ENCODE results near the gene GNG4.
"Not testable (repeated sequence)": the region's sequence is repeated elsewhere in the genome, so short reads cannot be mapped to it uniquely, and the experiment has no call there.

GNG4 gene

DNA sequence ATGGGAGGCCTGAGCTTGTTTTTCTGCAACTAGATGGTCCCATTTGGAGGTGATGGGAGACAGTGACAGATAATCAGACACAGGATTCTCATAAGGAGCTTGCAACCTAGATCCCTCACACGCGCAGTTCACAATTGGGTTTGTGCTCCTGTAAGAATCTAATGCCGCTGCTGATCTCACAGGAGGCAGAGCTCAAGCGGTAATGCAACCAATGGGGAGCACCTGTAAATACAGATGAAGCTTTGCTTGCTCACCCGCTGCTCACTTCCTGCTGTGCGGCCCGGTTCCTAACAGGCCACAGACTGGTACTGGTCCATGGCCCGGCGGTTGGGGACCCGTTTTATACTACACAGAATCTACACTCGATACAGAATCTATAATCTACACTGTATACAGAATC is 92.8 kb downstream of the GNG4 start:
- TF ChIP-seq, protein P1, sequence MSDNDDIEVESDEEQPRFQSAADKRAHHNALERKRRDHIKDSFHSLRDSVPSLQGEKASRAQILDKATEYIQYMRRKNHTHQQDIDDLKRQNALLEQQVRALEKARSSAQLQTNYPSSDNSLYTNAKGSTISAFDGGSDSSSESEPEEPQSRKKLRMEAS (IDR thresholded peaks at IDR 0.05; ENCODE audit: low read depth, low read length): no peak
- TF ChIP-seq MYC (IDR thresholded peaks at IDR 0.05; ENCODE audit: low read depth, low read length) (no peak), POLR2A (IDR thresholded peaks at IDR 0.05; ENCODE audit: extremely low read depth, insufficient read length) (no peak)
- TF ChIP-seq, protein P2, sequence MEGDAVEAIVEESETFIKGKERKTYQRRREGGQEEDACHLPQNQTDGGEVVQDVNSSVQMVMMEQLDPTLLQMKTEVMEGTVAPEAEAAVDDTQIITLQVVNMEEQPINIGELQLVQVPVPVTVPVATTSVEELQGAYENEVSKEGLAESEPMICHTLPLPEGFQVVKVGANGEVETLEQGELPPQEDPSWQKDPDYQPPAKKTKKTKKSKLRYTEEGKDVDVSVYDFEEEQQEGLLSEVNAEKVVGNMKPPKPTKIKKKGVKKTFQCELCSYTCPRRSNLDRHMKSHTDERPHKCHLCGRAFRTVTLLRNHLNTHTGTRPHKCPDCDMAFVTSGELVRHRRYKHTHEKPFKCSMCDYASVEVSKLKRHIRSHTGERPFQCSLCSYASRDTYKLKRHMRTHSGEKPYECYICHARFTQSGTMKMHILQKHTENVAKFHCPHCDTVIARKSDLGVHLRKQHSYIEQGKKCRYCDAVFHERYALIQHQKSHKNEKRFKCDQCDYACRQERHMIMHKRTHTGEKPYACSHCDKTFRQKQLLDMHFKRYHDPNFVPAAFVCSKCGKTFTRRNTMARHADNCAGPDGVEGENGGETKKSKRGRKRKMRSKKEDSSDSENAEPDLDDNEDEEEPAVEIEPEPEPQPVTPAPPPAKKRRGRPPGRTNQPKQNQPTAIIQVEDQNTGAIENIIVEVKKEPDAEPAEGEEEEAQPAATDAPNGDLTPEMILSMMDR (IDR thresholded peaks at IDR 0.05; ENCODE audit: low read depth, low read length): no peak
- H3K4me3 ChIP-seq (ENCODE audit: low read depth, low read length): no peak overlapping the region
- no peak for DNase-seq (ENCODE audit: low read depth)

DNA sequence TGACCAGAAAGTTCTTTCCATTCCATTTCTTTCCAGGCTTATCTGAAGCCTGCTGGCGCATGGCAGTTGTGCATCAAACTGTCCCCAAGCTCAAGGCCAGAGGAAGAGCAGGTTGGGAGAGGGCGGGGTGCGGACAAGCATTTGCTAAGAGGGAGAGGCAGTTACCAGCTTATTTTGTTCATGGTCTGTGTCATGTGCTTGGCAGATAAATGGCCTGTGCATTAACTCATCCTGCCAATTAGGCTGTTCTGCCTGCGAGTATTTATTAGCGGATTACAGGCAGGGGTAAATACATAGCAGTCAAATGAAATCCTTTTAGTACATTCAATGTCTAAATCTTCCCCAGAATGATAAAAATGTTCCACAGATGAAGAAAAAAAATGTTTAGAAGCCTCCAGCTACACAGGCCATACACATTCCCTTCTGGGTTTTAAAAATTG is 96.5 kb downstream of the GNG4 start:
- no peak for DNase-seq (ENCODE audit: low read depth)
- no peak overlapping the region for H3K4me3 ChIP-seq (ENCODE audit: low read depth, low read length)
- TF ChIP-seq MYC (IDR thresholded peaks at IDR 0.05; ENCODE audit: low read depth, low read length) (no peak), POLR2A (IDR thresholded peaks at IDR 0.05; ENCODE audit: extremely low read depth, insufficient read length) (no peak)
- TF ChIP-seq, protein P1 (IDR thresholded peaks at IDR 0.05; ENCODE audit: low read depth, low read length): no peak
- TF ChIP-seq, protein P2 (IDR thresholded peaks at IDR 0.05; ENCODE audit: low read depth, low read length): no peak

DNA sequence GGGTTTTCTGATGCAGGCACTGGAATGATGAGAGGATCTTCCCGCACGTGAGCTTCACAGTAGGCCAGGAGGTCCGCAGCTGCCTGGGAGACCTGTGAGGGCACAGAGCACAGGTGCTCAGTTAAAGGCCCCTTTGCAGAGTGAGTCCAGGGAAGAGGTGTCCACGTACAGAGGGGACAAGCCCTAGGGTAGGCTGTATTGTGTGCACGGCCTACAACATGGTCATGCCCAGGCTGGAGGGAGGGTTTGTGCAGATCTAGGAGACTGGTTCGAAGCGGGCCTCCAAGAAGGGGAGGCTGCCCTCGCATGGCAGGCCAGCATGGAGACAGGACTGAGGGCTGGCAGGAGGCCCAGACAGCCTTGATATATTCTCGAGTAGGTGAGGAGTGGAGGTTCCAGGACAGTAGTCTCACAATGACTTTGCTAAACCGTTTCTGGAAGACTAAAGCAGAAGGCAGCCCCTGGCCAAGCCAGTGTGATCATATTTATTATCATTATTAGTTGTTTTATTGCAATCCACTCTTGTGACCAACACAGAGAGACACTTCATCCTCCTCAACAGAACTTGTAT is 97.4 kb downstream of the GNG4 start:
- no peak for DNase-seq (ENCODE audit: low read depth)
- no peak for TF ChIP-seq MYC (IDR thresholded peaks at IDR 0.05; ENCODE audit: low read depth, low read length)
- no peak for TF ChIP-seq POLR2A (IDR thresholded peaks at IDR 0.05; ENCODE audit: extremely low read depth, insufficient read length)
- TF ChIP-seq, protein P2 (IDR thresholded peaks at IDR 0.05; ENCODE audit: low read depth, low read length): no peak
- TF ChIP-seq, protein P1 (IDR thresholded peaks at IDR 0.05; ENCODE audit: low read depth, low read length): no peak
- H3K4me3 ChIP-seq (ENCODE audit: low read depth, low read length): no peak overlapping the region

DNA sequence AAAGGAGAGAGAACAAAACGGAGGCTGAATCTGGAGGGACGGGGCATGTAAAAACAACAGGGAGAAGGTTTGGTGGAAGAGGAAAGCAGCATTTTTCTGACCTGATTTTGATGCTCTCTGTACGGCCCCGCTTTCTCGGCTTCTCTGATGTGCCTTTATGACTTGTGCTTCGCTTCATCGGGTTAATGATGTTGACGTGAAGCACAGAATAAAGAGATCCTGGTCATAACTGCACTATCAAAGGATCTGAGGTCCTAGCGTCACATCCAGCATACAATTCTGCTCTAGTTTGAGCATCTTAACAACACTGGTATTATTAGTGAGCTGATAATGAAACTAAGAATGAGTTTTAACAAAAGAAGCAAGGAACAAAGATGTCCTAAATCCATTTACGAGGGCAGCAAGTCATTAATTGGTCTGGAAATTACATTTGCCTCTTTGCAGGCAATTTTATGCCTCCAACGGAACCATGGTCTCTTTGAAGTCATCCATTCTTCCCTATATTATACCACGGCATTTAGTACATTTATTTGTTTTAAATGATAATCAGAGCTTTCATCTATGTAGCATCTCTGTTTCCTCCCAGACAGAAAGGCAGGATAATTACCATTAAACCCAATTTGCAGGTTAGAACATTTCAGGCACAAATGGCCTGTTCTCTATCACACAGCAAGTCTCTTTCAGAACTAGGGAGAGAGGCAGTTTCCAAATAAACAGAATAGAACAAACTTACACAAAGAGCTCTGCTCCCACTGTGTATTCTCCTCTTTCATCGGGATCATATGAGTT is 100.0 kb downstream of the GNG4 start:
- DNase-seq (ENCODE audit: low read depth): no peak
- TF ChIP-seq POLR2A (IDR thresholded peaks at IDR 0.05; ENCODE audit: extremely low read depth, insufficient read length) (no peak), MYC (IDR thresholded peaks at IDR 0.05; ENCODE audit: low read depth, low read length) (no peak)
- TF ChIP-seq, protein P1 (IDR thresholded peaks at IDR 0.05; ENCODE audit: low read depth, low read length): no peak
- TF ChIP-seq, protein P2 (IDR thresholded peaks at IDR 0.05; ENCODE audit: low read depth, low read length): no peak
- no peak overlapping the region for H3K4me3 ChIP-seq (ENCODE audit: low read depth, low read length)

DNA sequence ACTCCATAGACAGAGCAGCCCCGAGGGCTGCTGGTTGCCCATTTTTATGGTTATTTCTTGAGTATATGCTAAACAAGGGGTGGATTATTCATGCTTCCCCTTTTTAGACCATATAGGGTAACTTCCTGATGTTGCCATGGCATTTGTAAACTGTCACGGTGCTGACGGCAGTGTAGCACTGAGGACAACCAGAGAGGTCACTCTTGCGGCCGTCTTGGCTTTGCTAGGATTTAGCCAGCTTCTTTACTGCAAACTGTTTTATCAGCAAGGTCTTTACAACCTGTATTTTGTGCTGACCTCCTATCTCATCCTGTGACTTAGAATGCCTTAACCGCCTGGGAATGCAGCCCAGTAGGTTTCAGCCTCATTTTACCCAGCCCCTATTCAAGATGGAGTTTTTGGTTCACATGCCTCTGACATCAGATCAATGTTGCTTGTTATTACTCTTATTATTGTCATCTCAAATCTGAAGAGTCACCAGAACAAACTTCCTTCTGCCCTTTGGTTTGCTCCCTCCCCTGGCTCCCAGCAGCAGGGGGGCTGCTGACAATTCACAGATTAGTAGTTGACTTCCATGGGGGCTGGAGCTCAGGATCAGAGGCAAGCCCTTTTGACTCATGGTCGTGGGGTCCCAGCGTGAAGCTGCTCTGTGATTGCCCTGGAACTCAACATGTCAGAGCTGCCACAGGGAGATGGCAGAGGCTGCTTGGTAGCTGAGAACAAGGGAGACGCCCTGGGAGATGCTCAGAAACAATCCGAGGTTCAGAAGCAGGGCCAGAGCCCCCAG is 103.0 kb downstream of the GNG4 start:
- H3K4me3 ChIP-seq (ENCODE audit: low read depth, low read length): not testable (repeated sequence)
- peak; percentile 86 for DNase-seq (ENCODE audit: low read depth)

More for the DNA sequence above, 103.0 kb downstream of the GNG4 start:
- TF ChIP-seq, protein P2 (IDR thresholded peaks at IDR 0.05; ENCODE audit: low read depth, low read length): peak; percentile 45
